ENCODE results near the gene DPP10.

The DPP10 gene

GRCh38 chr2:114525955-114526354 is 83.5 kb downstream of the DPP10 start:
- in situ Hi-C loops (cut with MboI; ENCODE audit: low sequenced_read_pairs, unreplicated experiment) = no loop called here
- TF ChIP-seq CTCF (IDR thresholded peaks at IDR 0.05; ENCODE audit: borderline replicate concordance, control extremely low read depth, extremely low read depth, insufficient read depth, missing control alignments) = no peak
- DNase-seq (ENCODE audit: low spot score) = no peak

- TF ChIP-seq CTCF (IDR thresholded peaks at IDR 0.05; ENCODE audit: borderline replicate concordance, control extremely low read depth, extremely low read depth, insufficient read depth, missing control alignments) = no peak
- no peak for DNase-seq (ENCODE audit: low spot score)
- in situ Hi-C loops (cut with MboI; ENCODE audit: low sequenced_read_pairs, unreplicated experiment) = no loop called here
Measured at GRCh38 chr2:114526841-114527240, 84.4 kb downstream of the DPP10 start.

GRCh38 chr2:114527330-114527983 is 85.0 kb downstream of the DPP10 start:
- in situ Hi-C loops (cut with MboI; ENCODE audit: low sequenced_read_pairs, unreplicated experiment) = no loop called here
- DNase-seq (ENCODE audit: low spot score) = no peak
- no peak for TF ChIP-seq CTCF (IDR thresholded peaks at IDR 0.05; ENCODE audit: borderline replicate concordance, control extremely low read depth, extremely low read depth, insufficient read depth, missing control alignments)

GRCh38 chr2:114534116-114535084 is 92.0 kb downstream of the DPP10 start:
- no peak for TF ChIP-seq CTCF (IDR thresholded peaks at IDR 0.05; ENCODE audit: borderline replicate concordance, control extremely low read depth, extremely low read depth, insufficient read depth, missing control alignments)
- no peak for DNase-seq (ENCODE audit: low spot score)
- in situ Hi-C loops (cut with MboI; ENCODE audit: low sequenced_read_pairs, unreplicated experiment) = no loop called here

- no peak for TF ChIP-seq CTCF (IDR thresholded peaks at IDR 0.05; ENCODE audit: borderline replicate concordance, control extremely low read depth, extremely low read depth, insufficient read depth, missing control alignments)
- no peak for DNase-seq (ENCODE audit: low spot score)
- in situ Hi-C loops (cut with MboI; ENCODE audit: low sequenced_read_pairs, unreplicated experiment) = no loop called here
Measured at GRCh38 chr2:114537777-114538176, 95.3 kb downstream of the DPP10 start.

GRCh38 chr2:114542695-114543094 is 100.3 kb downstream of the DPP10 start:
- no peak for TF ChIP-seq CTCF (IDR thresholded peaks at IDR 0.05; ENCODE audit: borderline replicate concordance, control extremely low read depth, extremely low read depth, insufficient read depth, missing control alignments)
- DNase-seq (ENCODE audit: low spot score) = no peak
- in situ Hi-C loops (cut with MboI; ENCODE audit: low sequenced_read_pairs, unreplicated experiment) = no loop called here
